ENCODE measurements around the gene RALGPS1.

RALGPS1 gene

DNA sequence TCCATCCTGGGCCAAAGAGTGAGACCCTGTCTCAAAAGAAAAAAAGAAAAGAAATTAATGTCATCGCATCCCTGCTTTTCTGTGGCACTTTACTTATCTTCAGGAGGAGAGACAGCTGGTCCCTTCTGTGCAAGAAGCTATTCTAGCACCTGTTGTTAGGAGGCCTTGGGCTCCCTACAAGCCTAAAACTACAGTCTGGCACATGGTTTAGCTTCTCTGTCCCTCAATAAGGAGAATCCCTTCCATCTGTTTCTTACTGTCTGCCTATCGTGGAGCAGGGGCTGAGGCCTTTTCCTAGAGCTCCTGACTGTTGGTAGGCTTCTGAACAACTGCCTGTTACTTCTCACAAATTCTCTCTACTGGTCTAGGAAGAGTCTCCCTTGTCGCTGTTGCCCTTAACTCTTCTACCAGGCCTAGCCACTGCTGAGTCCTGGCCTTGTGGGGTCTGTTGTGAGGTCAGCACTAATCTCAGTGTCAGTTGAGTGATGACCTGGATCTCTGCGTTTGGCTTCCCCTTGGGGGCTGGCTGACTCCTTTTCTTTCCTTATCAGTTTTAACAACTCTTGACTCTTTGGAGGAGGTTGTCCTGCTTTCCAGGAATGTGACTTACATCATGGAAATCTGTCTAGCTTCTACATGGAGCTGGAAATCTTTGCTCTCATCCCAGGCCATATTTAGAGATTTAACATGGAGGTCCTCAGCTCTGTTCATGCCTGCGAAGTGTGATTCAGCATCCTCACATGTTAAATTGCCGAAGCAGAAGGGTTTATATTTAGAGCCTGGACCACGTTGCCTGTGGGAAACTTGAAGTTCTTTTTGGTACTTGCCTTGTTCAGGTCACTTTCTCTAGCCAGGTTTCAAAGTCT is 344.3 kb downstream of the RALGPS1 start:
- no peak for DNase-seq (ENCODE audit: low spot score)

DNA sequence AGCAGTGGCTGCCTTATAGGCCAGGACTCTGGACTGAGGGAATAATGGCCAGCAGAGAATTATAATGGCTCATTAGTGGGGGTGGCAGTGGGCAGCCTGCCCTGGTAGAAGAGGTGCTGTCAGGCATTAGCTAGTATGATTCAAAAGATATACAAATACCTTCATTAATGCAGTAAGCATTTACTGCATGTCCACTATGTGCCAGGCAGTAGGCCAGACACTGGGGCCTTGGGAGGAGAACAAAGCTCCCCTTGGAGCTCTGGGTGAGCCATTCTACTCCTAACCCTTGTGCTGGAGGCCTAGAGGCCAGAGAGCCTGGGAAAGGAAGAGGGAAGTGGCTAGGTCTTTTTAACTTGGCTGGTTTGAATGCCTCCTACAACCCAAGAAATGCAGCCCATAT is 348.0 kb downstream of the RALGPS1 start:
- no peak for DNase-seq (ENCODE audit: low spot score)

GRCh38 chr9:127263237-127263636 is 348.7 kb downstream of the RALGPS1 start:
- no peak for DNase-seq (ENCODE audit: low spot score)

GRCh38 chr9:127263664-127264063 is 349.1 kb downstream of the RALGPS1 start:
- DNase-seq (ENCODE audit: low spot score) = no peak

GRCh38 chr9:127264462-127265219 is 350.1 kb downstream of the RALGPS1 start, which contains the start of gene GARNL3:
Gene GARNL3 (plus strand): TSS chr9:127264774. CDS start chr9:127264878, 104 bp downstream.
- DNase-seq (ENCODE audit: low spot score) = no peak

- no peak for DNase-seq (ENCODE audit: low spot score)
Observed at GRCh38 chr9:127267793-127268525, 353.4 kb downstream of the RALGPS1 start.

GRCh38 chr9:127269449-127269848 is 354.9 kb downstream of the RALGPS1 start:
- DNase-seq (ENCODE audit: low spot score) = no peak
